Activated naive CD4-positive, alpha-beta T cell treated with anti-CD3 and anti-CD28 coated beads for 36 hours (primary cell): Measurements from ENCODE around the gene CHRNA7. TPM values are rescaled to one million over a fixed set of nuclear protein-coding genes. Genes with fewer than 3 reads are reported as not detected.

ENCODE experiments used
- CTCF ChIA-PET: fragments of 350-600 bp; sonication (Branson Sonifier 250); formaldehyde crosslinking; loops from one replicate; lab custom pipeline; 2021; ENCODE audit warnings: antibody characterized with exemption; lab: Charles Lee
- DNase-seq: peaks from one replicate; pipeline ENCODE4 v3.0.0-alpha.2; 2020
- H3K27ac Mint-ChIP-seq: one replicate; pipeline ENCODE4 v1.8.0; 2021; ENCODE audit warnings: mild to moderate bottlenecking, mixed read lengths
- H3K27me3 Mint-ChIP-seq: one replicate; pipeline ENCODE4 v1.8.0; 2021; ENCODE audit warnings: low read depth, mixed read lengths
- H3K36me3 Mint-ChIP-seq: one replicate; pipeline ENCODE4 v1.8.0; 2021; ENCODE audit warnings: low read depth, mixed read lengths
- H3K4me1 Mint-ChIP-seq: one replicate; pipeline ENCODE4 v1.8.0; 2021; ENCODE audit warnings: low read depth, mixed read lengths
- H3K4me3 Mint-ChIP-seq: one replicate; pipeline ENCODE4 v1.8.0; 2021; ENCODE audit warnings: mild to moderate bottlenecking, moderate library complexity, mixed read lengths
- H3K9me3 Mint-ChIP-seq: one replicate; pipeline ENCODE4 v1.8.0; 2021; ENCODE audit warnings: mixed read lengths
- intact Hi-C: fragments of 100-400 bp; cut with micrococcal nuclease; formaldehyde crosslinking; loops from one replicate; pipeline ENCODE4 v1.15.1; 2023
- total RNA-seq, 2 experiments: library from RNA; stranded (reverse); gene quantifications; one replicate each; pipeline ENCODE4 v1.2.3, GENCODE V29; 2021

CHRNA7 gene
- total RNA-seq, 2 experiments from 2014 or later, result not detected

GRCh38 chr15:32096213-32096612 is 65.9 kb downstream of the CHRNA7 start:
- DNase-seq, result no peak
- H3K4me1 Mint-ChIP-seq, result no peaks in the 10 kb centered on the region
- peaks cover 21% of the 10 kb centered on the region for H3K27me3 Mint-ChIP-seq
- H3K4me3 Mint-ChIP-seq, result no peak overlapping the region
- no peaks in the 10 kb centered on the region for H3K9me3 Mint-ChIP-seq
- CTCF ChIA-PET, result interaction anchor here (1.0 kb wide), 1 partner anchor 119 kb away, joined by 6 read pairs; no protein-coding TSS in a partner anchor
- intact Hi-C loops, result no loop called here
- no peaks in the 10 kb centered on the region for H3K36me3 Mint-ChIP-seq
- H3K27ac Mint-ChIP-seq, result no peak overlapping the region

DNA sequence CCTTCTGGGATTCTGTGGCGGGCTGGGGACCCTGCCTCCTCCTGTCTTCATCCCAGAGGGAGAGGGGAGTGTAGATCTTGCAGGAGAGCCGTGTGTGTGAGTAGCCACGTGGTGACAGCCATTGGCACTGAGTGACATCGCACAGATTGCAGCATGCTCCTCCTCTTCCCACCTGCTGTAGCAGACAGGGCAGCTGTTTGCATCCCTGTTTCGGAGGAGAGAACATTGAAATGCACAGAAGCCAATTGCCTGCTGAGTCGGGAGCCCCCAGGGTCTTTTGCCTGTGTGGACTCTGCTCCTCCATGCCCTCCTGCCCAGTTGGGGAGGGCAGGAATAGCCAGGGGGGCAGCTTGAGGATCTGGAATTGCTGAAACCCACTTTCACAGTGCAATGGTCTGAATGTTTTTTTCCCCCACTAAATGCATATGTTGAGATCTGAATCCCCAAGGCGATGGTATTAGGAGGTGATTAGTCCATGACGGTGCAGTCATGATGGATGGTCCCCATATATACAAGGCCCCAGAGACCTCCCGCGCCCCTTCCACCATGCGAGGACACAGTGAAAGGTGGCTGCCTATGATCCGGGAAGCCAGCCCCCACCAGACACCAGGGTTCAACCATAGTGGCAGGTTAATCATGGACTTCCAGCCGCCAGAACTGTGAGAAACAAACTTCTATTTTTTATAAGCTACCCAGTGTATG is 66.8 kb downstream of the CHRNA7 start:
- DNase-seq, result no peak
- no peak overlapping the region for H3K27ac Mint-ChIP-seq
- no peaks in the 10 kb centered on the region for H3K36me3 Mint-ChIP-seq
- H3K27me3 Mint-ChIP-seq, result peaks cover 16% of the 10 kb centered on the region
- H3K4me3 Mint-ChIP-seq, result no peak overlapping the region
- H3K4me1 Mint-ChIP-seq, result no peaks in the 10 kb centered on the region
- CTCF ChIA-PET, result interaction anchor here (1.0 kb wide), 1 partner anchor 119 kb away, joined by 6 read pairs; no protein-coding TSS in a partner anchor
- H3K9me3 Mint-ChIP-seq, result no peaks in the 10 kb centered on the region
- intact Hi-C loops, result no loop called here

GRCh38 chr15:32098033-32098432 is 67.7 kb downstream of the CHRNA7 start:
- H3K27me3 Mint-ChIP-seq, result peaks cover 19% of the 10 kb centered on the region
- no peaks in the 10 kb centered on the region for H3K36me3 Mint-ChIP-seq
- CTCF ChIA-PET, result no interaction called here
- H3K9me3 Mint-ChIP-seq, result no peaks in the 10 kb centered on the region
- no peak for DNase-seq
- H3K4me3 Mint-ChIP-seq, result no peak overlapping the region
- H3K4me1 Mint-ChIP-seq, result no peaks in the 10 kb centered on the region
- no peak overlapping the region for H3K27ac Mint-ChIP-seq
- intact Hi-C loops, result no loop called here

DNA sequence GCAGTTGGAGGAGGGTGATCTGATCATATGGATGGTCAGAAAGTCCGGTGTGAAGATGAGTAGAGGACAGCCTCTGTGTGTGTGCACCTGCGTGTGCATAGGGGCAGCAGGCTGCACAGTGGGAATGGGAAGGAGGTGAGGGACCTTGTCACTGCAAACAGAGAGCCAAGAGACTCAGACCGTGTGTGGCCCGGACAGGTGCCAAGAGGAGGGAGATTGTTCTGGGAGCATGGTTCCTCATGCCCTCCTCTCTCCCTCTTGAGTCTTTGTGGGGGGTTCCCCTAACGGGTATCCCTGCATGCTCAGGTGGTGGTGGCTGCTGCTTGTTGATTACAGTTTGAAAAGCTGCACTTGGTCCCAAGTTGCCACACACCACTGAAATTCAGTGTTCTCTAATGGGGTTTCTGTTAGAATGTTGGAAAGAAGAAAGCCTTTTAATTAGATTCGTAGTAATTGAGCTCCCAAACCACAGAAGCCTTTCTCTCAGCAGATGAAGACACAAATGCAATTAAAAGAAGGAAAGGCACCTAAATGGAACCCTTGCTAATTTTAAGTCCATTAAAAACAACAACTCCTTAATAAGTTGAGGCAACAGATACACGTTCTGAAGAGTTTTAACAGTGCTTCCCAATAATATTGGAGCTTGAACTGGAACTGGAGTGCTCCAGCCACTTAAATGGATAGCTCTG is 68.9 kb downstream of the CHRNA7 start:
- no peak for DNase-seq
- CTCF ChIA-PET, result no interaction called here
- Mint-ChIP-seq H3K4me1 (no peaks in the 10 kb centered on the region), H3K36me3 (no peaks in the 10 kb centered on the region), H3K27ac (no peak overlapping the region), H3K4me3 (no peak overlapping the region), H3K27me3 (peaks cover 21% of the 10 kb centered on the region), H3K9me3 (no peaks in the 10 kb centered on the region)
- intact Hi-C loops, result no loop called here

- H3K27ac Mint-ChIP-seq, result no peak overlapping the region
- intact Hi-C loops, result no loop called here
- no peak for DNase-seq
- no peaks in the 10 kb centered on the region for H3K36me3 Mint-ChIP-seq
- H3K4me3 Mint-ChIP-seq, result no peak overlapping the region
- CTCF ChIA-PET, result no interaction called here
- peaks cover 25% of the 10 kb centered on the region for H3K27me3 Mint-ChIP-seq
- no peaks in the 10 kb centered on the region for H3K4me1 Mint-ChIP-seq
- no peaks in the 10 kb centered on the region for H3K9me3 Mint-ChIP-seq
Measured at GRCh38 chr15:32099956-32100684, 69.8 kb downstream of the CHRNA7 start.

GRCh38 chr15:32104061-32104995 is 74.0 kb downstream of the CHRNA7 start:
- Mint-ChIP-seq H3K36me3 (no peaks in the 10 kb centered on the region), H3K4me3 (no peak overlapping the region), H3K27ac (no peak overlapping the region), H3K9me3 (no peaks in the 10 kb centered on the region), H3K27me3 (peaks cover 34% of the 10 kb centered on the region), H3K4me1 (no peaks in the 10 kb centered on the region)
- CTCF ChIA-PET, result no interaction called here
- intact Hi-C loops, result no loop called here
- DNase-seq, result no peak

DNA sequence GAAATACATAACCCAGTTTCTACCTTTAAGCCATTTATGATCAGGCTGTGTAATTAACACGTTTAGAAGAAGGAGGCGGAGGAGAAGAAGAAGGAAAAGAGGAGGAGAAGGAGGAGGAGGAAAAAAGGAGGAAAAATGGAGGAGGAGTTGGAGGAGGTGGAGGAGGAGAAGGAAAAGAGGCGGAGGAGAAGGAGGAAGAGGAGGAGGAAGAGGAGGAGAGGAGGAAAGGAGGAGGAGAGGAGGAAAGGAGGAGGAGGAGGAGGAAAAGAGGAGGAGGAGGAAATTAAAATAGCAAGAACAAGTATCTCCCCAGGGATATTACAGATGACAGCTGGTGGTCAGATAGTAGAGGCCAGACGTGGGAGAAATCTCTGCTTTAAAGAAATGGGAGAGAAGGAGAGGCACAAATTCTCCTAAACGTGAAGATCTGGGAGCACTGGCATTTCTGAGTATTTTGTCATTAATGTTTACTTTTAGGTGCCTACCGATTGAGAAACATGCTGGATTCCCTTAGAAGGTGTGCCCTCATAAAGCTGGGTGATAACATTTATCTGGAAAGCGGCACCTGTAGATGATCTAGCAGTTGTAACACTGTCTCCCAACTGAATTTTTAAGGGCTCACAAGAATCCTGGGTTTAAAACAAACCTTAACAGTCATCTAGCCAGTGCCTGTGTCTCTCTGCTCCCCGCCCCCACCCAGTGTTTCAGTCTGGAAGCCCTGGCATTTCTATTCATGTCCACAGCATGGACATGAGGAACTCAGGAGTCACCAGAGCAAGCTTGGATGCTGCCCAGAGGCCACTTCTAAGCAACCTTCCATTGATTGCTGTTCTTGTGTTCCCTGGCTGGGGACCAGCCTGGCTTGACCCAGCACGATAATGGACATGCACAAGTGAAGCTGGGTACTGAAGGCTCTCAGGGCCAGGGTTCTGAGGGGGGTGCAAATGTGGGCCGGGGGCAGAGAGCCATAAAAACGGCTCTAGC is 75.2 kb downstream of the CHRNA7 start:
- Mint-ChIP-seq H3K27ac (no peak overlapping the region), H3K4me3 (no peak overlapping the region), H3K4me1 (no peaks in the 10 kb centered on the region), H3K36me3 (no peaks in the 10 kb centered on the region), H3K9me3 (no peaks in the 10 kb centered on the region), H3K27me3 (peaks cover 42% of the 10 kb centered on the region)
- no peak for DNase-seq
- CTCF ChIA-PET, result no interaction called here
- intact Hi-C loops, result no loop called here

- no peak for DNase-seq
- CTCF ChIA-PET, result no interaction called here
- H3K27me3 Mint-ChIP-seq, result peaks cover 44% of the 10 kb centered on the region
- no peaks in the 10 kb centered on the region for H3K4me1 Mint-ChIP-seq
- no peaks in the 10 kb centered on the region for H3K36me3 Mint-ChIP-seq
- H3K9me3 Mint-ChIP-seq, result no peaks in the 10 kb centered on the region
- no peak overlapping the region for H3K27ac Mint-ChIP-seq
- H3K4me3 Mint-ChIP-seq, result no peak overlapping the region
- intact Hi-C loops, result no loop called here
Measured at GRCh38 chr15:32106401-32107381, 76.4 kb downstream of the CHRNA7 start.

- H3K27ac Mint-ChIP-seq, result no peak overlapping the region
- no peaks in the 10 kb centered on the region for H3K9me3 Mint-ChIP-seq
- H3K27me3 Mint-ChIP-seq, result peaks cover 44% of the 10 kb centered on the region
- no peaks in the 10 kb centered on the region for H3K36me3 Mint-ChIP-seq
- intact Hi-C loops, result no loop called here
- no peak overlapping the region for H3K4me3 Mint-ChIP-seq
- CTCF ChIA-PET, result no interaction called here
- no peak for DNase-seq
- no peaks in the 10 kb centered on the region for H3K4me1 Mint-ChIP-seq
Measured at GRCh38 chr15:32107477-32108080, 77.3 kb downstream of the CHRNA7 start.

DNA sequence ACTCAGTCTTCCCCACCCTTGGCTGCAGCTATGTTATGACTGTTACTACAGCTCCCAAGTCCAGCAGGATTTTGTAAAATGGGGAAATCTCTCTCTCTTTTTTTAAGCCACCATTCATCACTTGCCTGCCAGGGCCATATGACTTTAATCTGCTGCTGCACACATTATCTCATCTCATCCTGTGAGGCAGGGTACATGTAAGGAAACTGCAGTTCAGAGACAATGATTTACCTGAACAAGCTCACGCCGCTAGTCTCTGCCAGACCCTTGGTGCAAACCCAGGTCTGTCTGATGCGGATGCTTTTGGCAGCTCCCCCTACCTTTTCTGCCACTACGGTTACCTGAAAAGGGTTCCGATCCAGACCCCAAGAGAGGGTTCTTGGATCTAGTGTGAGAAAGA is 78.3 kb downstream of the CHRNA7 start:
- Mint-ChIP-seq H3K36me3 (no peaks in the 10 kb centered on the region), H3K9me3 (no peaks in the 10 kb centered on the region), H3K27me3 (peaks cover 40% of the 10 kb centered on the region), H3K4me3 (no peak overlapping the region), H3K4me1 (no peaks in the 10 kb centered on the region), H3K27ac (no peak overlapping the region)
- no peak for DNase-seq
- intact Hi-C loops, result no loop called here
- CTCF ChIA-PET, result no interaction called here
